GM21529 (cell line): ENCODE measurements around the gene NFE2.
"Not testable (repeated sequence)": the region's sequence is repeated elsewhere in the genome, so short reads cannot be mapped to it uniquely, and the experiment has no call there.

Experiments
- ATAC-seq: cut with Tn5 transposase; IDR thresholded peaks from one replicate; pipeline ENCODE4 v1.9.1; 2021; ENCODE audit not compliant: unreplicated experiment

The NFE2 gene

GRCh38 chr12:54300732-54301427, at the start of gene NFE2:
NFE2 (minus strand) TSS chr12:54301015; CDS start chr12:54295248, 5,767 bp downstream.
- no peak for ATAC-seq

DNA sequence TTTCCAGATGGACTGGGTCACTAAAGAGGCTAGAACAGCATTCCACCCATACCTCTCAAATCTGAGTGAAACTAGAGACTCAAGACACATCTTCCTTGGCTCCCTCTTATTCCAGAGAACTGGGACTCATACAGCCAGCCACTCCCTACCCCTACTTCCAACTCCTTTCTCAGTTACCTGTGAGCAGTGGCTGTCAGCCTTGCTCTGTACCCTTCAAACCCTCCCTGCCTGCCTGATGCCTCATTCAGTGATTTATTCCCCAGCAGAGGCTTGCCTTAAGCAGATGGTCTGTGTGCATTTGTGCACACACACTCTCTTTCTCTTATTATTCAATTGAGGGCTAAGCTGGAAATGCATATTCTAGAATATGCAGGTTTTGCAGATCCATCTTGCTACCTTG, 48.9 kb upstream of the NFE2 start:
- no peak for ATAC-seq

DNA sequence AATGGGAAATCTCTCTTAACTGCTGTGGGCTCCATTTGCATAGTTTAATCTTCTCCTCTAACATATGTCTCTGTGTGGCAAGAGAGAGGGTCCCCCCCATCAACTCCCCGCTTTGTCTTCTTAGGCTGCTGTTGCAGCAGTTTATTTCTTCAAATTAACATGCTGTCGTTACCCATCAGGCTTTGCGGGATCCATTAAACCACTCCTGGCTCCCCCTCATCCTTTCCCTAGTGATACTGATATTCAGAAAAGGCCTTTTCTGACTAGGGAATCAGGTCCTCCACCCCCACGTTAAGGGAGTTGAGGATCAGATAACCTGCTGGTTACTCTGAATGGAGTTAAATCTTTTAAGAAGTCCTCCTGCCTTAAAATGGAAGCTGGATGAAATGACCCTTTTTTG, 48.2 kb upstream of the NFE2 start:
- no peak for ATAC-seq

DNA sequence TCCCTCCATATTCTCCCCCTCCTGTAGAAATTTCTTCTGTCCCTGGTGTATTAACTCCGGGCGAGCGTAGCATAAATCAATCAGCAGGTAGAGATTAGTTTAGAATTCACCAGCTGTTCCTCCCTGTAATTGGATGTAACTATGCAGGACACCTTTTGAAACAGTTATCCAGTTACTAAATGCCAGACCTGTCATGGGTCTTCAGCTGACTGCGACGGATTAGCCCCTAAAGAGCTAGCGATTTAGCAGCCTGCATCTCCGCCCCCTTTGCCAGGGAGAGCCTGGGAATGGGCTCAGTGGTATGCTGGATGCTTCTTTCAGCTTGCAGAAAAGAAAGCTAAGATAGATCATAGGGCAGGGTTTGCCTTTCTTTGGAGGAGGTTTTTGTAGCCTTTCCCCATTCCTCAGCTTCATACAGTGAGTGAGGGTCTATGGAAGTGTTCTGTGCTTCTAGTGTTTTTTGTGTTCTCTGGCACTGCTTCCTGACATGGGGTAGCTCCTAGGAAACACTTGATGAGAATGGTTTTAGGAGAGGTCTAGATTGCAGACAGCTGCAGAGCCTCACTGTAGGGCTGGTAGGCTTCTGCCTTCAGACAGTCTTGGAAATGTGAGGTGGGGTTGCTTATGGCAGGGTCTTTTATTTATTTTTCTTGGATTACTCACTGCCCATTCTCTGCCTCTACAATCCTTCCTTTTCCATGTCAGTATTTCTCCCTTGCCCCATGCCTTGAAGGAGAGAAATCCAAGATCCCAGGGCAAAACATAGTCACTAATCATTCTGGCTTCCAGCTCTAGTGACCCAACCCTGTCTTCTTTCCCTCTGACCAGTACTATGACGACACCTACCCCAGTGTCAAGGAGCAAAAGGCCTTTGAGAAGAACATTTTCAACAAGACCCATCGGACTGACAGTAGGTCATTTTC, 40.8 kb upstream of the NFE2 start:
- ATAC-seq = no peak

DNA sequence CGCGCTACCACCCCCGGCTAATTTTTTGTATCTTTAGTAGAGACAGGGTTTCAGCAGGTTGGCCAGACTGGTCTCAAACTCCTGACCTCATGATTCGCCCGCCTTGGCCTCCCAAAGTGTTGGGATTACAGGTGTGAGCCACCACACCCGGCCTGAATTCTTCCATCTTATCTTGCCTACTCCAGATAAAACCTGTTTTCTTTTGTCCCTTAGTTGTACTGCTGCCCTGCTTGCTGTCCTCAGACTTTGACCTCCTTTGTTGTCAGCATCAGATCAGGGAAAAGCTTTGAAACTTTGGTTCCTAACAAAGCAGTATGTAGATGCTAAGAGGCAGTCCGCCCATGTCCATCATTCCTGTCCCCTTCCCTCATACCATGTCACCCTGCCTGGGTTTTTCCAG, 40.0 kb upstream of the NFE2 start:
- no peak for ATAC-seq

DNA sequence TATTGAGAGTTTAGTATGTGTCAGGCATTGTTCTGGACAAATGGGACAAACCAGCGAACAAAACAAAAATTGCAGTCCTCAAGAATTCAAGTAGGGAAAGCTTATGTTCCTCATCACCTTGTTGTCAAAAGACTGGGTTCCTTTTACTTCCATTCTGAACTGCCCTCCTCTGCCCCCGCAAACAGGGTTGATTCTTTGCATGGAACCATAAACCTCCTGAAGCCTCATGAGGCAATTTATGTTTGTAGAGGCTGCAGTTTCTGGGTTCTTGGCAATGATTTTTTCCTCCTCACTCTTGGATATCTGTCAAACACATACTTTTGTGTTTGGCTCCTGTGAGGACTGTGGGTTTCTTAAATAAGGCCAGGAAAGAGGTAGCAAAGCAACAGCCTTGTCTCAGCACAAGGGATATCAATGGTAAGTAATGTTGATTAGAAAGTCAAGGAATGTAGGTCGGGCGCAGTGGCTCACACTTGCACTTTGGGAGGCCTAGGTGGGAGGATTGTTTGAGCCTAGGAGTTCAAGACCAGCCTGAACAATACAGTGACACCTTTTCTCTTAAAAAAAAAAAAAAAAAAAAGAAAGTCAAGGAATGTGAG, 38.0 kb upstream of the NFE2 start:
- ATAC-seq = no peak

DNA sequence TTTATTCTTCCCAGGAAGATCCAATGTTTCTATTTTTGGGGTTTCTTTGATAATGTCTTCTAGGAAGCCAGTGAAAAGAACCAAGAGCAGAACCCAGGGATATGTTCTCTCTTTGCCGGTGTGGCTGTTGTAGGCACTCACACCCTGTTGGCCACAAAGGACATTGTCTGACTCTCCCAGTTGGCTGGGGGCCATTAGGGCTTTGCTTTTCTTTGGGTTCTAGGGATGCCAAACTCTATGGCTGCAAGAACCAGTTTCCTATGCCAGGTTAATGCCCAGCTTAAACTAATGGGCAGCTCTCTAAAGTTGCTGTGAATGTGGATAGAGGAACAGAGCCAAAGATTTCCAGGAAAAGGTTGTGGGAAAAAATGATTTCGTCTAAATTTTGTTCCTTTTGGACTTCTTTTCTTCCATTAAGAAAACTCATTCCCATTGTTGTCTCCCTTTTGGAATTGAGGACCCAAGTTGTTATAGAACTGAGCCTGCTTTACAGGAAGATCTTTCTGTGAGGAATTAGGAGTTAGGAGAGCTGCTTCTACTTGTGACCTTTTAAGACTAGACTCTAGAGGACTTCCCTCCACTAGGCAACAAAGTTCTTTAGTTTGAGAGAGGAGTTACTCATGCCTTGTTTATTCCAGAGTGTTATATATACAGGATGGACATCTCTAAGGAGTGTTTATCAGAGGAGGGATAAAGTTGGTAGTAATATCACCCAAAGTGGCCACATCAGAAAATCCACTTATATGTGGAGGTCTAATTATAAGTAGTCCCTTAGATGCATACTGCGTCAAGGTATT, 37.2 kb upstream of the NFE2 start:
- ATAC-seq = no peak

DNA sequence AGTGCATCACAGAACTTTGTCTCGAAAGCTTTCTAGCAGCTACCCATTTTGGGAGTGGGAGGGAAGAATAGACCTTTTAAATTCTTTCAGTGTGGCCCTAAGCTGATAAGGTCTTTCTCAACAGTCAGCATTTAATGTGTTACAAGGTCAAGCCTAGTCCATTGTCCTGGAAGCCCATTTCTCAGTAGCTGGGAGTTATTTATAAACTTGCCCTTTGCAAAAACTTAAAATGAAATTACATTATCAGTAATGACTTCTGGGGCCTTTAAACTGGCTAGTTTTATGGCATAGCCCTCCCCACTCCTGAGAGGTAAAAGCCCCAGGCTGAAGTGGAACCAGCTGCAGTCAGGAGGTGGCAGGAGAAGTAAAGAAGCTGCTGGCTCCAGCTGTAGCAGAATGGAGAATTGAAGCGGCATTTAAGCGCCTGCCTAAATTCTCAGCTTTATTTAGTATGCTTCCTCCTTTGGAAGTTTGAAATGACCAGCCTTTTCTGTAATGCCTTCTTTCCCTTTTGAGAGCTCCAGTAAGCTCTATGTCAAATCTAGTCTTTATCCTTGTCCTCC, 36.5 kb upstream of the NFE2 start:
- ATAC-seq = no peak

- ATAC-seq = no peak
These were observed 32.7 kb upstream of the NFE2 start for GRCh38 chr12:54333420-54334034.

GRCh38 chr12:54331461-54331860, 30.6 kb upstream of the NFE2 start:
- ATAC-seq = no peak

- no peak for ATAC-seq
These were observed 29.6 kb upstream of the NFE2 start for GRCh38 chr12:54330442-54330841.

DNA sequence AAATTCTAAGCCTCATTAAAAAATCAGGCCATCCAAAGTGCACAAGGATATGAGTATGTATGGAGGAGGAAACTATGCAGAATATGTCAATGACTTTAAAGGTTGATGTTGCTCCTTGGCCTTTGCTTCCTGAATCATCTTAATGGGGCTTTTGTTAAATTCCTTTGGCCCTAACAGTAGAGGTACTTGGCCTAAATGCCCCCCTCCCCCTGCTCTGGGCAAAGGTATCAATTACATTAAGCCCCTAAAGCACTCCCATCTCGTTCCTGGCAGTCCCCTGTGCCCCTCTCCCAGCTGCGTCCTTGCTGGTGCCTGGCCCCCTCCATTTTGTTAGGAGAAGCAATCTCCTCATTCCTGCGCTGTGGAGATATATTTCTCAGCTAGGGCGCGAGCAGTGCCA, 28.9 kb upstream of the NFE2 start:
- ATAC-seq = no peak

- ATAC-seq = no peak
These were observed 28.0 kb upstream of the NFE2 start for GRCh38 chr12:54328595-54329337.

GRCh38 chr12:54325442-54326109, 24.8 kb upstream of the NFE2 start:
- not testable (repeated sequence) for ATAC-seq

GRCh38 chr12:54324617-54325441, 24.0 kb upstream of the NFE2 start, which contains the start of gene COPZ1:
COPZ1 (plus strand) TSS chr12:54325131; CDS start chr12:54325164, 33 bp downstream.
- ATAC-seq = peak; percentile 98

GRCh38 chr12:54321363-54321762, 20.5 kb upstream of the NFE2 start:
- no peak for ATAC-seq

DNA sequence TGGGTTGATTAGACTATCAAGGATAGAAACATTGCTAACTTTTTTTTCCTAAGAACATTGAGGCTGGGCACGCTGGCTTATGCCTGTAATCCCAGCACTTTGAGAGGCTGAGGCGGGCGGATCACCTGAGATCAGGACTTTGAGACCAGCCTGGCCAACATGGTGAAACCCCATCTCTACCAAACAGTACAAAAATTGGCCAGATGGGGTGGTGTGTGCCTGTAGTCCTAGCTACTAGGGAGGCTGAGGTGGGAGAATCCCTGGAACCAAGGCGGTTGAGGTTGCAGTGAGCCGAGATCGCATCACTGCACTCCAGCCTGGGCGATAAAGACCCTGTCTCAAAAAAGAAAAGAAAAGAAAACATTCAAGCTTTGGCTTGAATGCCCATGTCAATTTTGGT, 11.5 kb upstream of the NFE2 start:
- ATAC-seq = not testable (repeated sequence)

GRCh38 chr12:54311051-54311450, 10.2 kb upstream of the NFE2 start:
- ATAC-seq = no peak
